Astrocyte of the cerebellum (primary cell): ENCODE measurements around the gene SCARB2.

Source experiments
- DNase-seq: peaks from one replicate; pipeline ENCODE4 v3.0.0-alpha.2; 2011; ENCODE audit warnings: low read depth
- H3K4me3 ChIP-seq: 2 replicates; pipeline ENCODE4 v1.5.1; 2011; ENCODE audit warnings: mild to moderate bottlenecking, low read depth, low read length, moderate library complexity
- in situ Hi-C: cut with HindIII; loops from 2 replicates; pipeline ENCODE4 v1.10.0; 2017; ENCODE audit warnings: low sequenced_read_pairs
- TF ChIP-seq, protein P1 (sequence below): IDR thresholded peaks from 2 replicates; pipeline ENCODE4 v1.5.1; 2012; ENCODE audit warnings: low read length, low read depth, moderate library complexity, mild to moderate bottlenecking; ENCODE audit errors: missing control alignments

The SCARB2 gene

DNA sequence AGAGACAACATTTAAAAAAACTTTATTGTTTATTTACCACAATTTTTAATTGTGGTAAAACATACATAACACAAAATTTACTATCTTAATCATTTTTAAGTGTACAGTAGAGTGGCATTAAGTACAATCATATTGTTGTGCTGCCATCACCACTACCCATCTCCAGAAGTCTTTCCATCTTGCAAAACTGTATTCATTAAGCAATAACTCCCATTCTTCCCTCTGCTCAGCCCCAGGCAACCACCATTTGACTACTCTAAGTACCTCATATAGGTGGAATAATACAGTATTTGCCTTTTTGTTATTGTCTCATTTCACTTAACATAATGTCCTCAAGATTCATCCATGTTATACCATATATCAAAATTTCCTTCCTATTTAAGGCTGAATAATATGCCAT is 25.1 kb upstream of the SCARB2 start:
- DNase-seq = no peak
- H3K4me3 ChIP-seq = no peak overlapping the region
- in situ Hi-C loops = no loop called here
- TF ChIP-seq, protein P1, sequence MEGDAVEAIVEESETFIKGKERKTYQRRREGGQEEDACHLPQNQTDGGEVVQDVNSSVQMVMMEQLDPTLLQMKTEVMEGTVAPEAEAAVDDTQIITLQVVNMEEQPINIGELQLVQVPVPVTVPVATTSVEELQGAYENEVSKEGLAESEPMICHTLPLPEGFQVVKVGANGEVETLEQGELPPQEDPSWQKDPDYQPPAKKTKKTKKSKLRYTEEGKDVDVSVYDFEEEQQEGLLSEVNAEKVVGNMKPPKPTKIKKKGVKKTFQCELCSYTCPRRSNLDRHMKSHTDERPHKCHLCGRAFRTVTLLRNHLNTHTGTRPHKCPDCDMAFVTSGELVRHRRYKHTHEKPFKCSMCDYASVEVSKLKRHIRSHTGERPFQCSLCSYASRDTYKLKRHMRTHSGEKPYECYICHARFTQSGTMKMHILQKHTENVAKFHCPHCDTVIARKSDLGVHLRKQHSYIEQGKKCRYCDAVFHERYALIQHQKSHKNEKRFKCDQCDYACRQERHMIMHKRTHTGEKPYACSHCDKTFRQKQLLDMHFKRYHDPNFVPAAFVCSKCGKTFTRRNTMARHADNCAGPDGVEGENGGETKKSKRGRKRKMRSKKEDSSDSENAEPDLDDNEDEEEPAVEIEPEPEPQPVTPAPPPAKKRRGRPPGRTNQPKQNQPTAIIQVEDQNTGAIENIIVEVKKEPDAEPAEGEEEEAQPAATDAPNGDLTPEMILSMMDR = no peak

DNA sequence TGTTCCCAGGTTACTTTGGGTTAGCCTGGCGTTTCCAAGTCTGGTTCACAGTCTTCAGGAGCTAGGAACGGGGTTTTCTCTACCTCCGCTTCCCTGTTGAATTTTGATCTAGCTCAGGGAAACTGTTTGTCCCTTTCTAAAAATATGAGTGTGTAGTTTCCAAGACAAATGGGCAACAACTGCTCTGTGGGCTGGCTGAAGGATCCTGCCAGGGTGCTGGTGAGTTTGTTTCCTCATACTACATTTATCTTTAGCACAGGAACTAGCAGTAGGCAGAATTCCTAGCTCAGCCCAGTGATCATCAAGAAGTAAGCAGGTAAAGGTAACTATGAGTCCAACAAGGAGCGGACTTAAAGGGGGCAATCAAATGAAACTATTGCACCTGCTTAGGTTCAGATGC is 24.6 kb upstream of the SCARB2 start:
- no peak overlapping the region for H3K4me3 ChIP-seq
- in situ Hi-C loops = no loop called here
- TF ChIP-seq, protein P1 = no peak
- no peak for DNase-seq

DNA sequence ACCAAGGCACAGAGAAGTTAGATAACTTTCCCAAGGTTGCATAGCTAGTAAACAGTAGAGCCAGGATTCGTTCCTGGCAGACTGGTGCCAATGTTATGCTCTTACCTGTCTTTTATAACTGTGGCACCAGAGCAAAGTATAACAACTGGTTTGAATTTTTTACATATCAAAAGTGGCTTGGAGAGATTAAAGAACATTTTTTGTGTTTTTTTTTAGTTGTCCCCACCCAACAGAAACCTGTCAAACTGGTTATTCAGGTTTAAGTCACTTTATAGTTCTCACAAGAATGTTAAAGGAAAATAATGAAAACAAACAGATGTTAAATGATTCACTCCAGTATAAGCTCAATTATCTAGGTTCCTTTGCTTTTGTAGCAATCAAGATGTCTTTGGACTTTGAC is 22.3 kb upstream of the SCARB2 start:
- TF ChIP-seq, protein P1 = no peak
- no peak for DNase-seq
- in situ Hi-C loops = no loop called here
- H3K4me3 ChIP-seq = no peak overlapping the region

DNA sequence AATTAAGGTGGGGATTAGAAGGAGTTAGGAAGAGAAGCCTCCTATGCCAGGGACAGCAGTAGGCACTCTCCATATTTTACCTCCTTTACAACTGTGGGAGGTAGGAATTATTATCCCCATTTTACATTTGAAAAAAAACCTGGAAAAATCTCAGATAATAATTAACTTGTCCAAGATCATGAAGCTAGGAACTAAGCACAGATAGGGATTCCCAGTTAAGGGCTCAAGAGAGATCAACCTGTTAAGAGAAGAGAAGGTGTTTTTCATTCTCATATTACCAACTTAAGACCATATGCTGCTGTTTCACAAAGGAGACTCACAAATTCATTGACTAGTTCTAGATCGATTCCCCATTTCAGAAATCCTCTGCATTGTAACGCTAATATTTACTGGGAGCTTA is 21.8 kb upstream of the SCARB2 start:
- in situ Hi-C loops = no loop called here
- H3K4me3 ChIP-seq = no peak overlapping the region
- DNase-seq = no peak
- TF ChIP-seq, protein P1 = no peak

DNA sequence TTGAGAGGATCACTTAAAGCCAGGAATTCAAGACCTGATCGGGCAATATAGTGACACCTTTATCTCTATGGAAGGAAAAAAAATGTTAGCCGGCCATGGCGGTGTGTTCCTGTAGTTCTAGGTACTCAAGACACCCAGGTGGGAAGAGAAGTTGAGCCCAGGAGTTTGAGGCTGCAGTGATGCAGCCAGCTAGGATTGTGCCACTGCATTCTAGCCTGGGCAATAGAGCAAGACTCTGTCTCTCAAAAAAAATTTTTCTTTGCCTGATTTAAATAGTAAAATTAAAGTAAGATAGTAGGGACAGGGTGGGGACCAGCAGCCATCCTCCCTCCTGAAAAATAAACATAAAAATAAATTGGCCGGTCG is 21.0 kb upstream of the SCARB2 start:
- no peak overlapping the region for H3K4me3 ChIP-seq
- no peak for DNase-seq
- TF ChIP-seq, protein P1 = no peak
- in situ Hi-C loops = no loop called here

DNA sequence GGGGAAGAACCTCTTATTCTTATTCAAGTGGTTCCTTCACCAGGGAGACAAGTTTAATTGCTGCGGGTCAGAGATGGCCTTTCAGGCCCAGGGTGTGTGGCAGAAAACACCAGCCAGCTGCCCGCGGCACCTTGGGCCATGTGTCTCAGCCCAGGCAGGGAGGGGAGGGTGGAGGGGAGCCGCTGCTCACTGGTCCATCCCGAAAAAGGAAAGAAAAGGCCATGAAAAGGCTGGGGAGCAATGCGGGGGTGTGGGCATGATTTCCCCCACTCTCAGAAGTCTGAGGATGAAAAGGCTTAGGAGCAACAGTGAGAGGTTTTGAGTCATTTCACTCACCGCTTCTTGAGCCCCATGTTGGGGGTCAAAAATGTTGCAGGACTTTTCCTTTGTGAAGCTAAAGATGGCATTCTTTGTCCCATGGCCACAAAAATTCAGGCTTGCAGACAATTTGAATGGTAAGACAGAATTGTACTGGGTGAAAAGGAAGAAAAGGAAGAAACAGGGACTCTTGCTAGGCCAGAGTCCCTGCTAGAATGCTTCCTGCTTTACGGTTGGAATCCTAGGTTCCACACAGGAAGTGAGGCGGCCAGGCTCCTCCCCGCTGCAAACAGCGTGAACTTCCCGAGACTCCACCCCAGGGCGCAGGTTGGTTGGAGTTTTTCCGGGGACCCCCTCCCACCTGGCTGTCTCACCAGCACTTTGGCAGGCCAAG is 20.5 kb upstream of the SCARB2 start:
- TF ChIP-seq, protein P1 = no peak
- in situ Hi-C loops = no loop called here
- no peak for DNase-seq
- no peak overlapping the region for H3K4me3 ChIP-seq
